OCI-LY7 (cell line): ENCODE results near the gene COL9A1. TPM values are rescaled to one million over a fixed set of nuclear protein-coding genes. Genes with fewer than 3 reads are reported as not detected.

Source experiments
- BruUV-seq: library from RNA; stranded (reverse); fragments of 400-500 nt; replicated peaks from 2 replicates; lab custom pipeline; 2021; lab: Mats Ljungman, UMichigan
- CTCF ChIA-PET: fragments of 300-600 bp; sonication (Branson Sonifier 250); formaldehyde crosslinking; loops from one replicate; lab custom pipeline; 2022; ENCODE audit warnings: antibody characterized with exemption; ENCODE audit not compliant: unreplicated experiment; lab: Charles Lee
- POLR2A ChIA-PET: fragments of 300-600 bp; sonication (Branson Sonifier 250); formaldehyde crosslinking; loops from one replicate; lab custom pipeline; 2022; ENCODE audit warnings: antibody characterized with exemption; lab: Charles Lee
- DNase-seq: peaks from one replicate; pipeline ENCODE4 v3.0.0-alpha.2; 2015; ENCODE audit warnings: low spot score
- H2AFZ ChIP-seq: fragments of 200-600 bp; sonication (generic), shearing (Covaris generic); 2 replicates; pipeline ENCODE4 v1.6.1; 2014; ENCODE audit warnings: mild to moderate bottlenecking, antibody characterized with exemption, low read length, moderate library complexity
- H3K27ac ChIP-seq: fragments of 200-600 bp; sonication (generic); 2 replicates; pipeline ENCODE4 v1.5.1; 2014; ENCODE audit warnings: mixed run types, low read depth, mild to moderate bottlenecking, moderate library complexity, low read length, inconsistent platforms; ENCODE audit not compliant: poor library complexity, severe bottlenecking
- H3K36me3 ChIP-seq: fragments of 200-600 bp; sonication (generic); 2 replicates; pipeline ENCODE4 v1.6.1; 2014; ENCODE audit warnings: mild to moderate bottlenecking, antibody characterized with exemption, low read length, moderate library complexity, mixed read lengths; ENCODE audit not compliant: insufficient read depth
- H3K4me1 ChIP-seq: fragments of 200-600 bp; sonication (generic); 2 replicates; pipeline ENCODE4 v1.5.1; 2014; ENCODE audit warnings: mild to moderate bottlenecking, low read length; ENCODE audit not compliant: insufficient read depth, poor library complexity, severe bottlenecking
- H3K4me2 ChIP-seq: fragments of 200-600 bp; sonication (generic); 2 replicates; pipeline ENCODE4 v1.6.1; 2014; ENCODE audit warnings: mild to moderate bottlenecking, low read length
- H3K4me3 ChIP-seq: fragments of 200-600 bp; sonication (generic); 2 replicates; pipeline ENCODE4 v1.5.1; 2014; ENCODE audit warnings: mild to moderate bottlenecking, low read depth, low read length; ENCODE audit not compliant: poor library complexity, severe bottlenecking
- H3K79me2 ChIP-seq: fragments of 200-600 bp; sonication (generic); 2 replicates; pipeline ENCODE4 v1.6.1; 2016; ENCODE audit warnings: low read depth, mild to moderate bottlenecking, low read length, moderate library complexity, mixed read lengths; ENCODE audit not compliant: insufficient read depth
- H3K9me2 ChIP-seq: fragments of 200-600 bp; sonication (generic); 2 replicates; pipeline ENCODE4 v1.6.1; 2016; ENCODE audit warnings: mild to moderate bottlenecking, low read length, mixed read lengths; ENCODE audit not compliant: insufficient read depth
- H3K9me3 ChIP-seq: fragments of 200-600 bp; sonication (generic); 2 replicates; pipeline ENCODE4 v1.6.1; 2014; ENCODE audit warnings: mild to moderate bottlenecking, mixed run types, low read length, mixed read lengths
- H4K20me1 ChIP-seq: fragments of 200-600 bp; sonication (generic); 2 replicates; pipeline ENCODE4 v1.6.1; 2014; ENCODE audit warnings: mild to moderate bottlenecking, antibody characterized with exemption, low read length, moderate library complexity, mixed read lengths; ENCODE audit not compliant: insufficient read depth
- CTCF ChIP-seq: fragments of 200-600 bp; sonication (generic); conservative IDR thresholded peaks from 2 replicates; pipeline ENCODE4 v1.5.1; 2014; ENCODE audit warnings: mild to moderate bottlenecking, antibody characterized with exemption, low read length, moderate library complexity, mixed read lengths
- EZH2phosphoT487 ChIP-seq: fragments of 200-600 bp; sonication (generic); IDR thresholded peaks from 2 replicates; pipeline ENCODE4 v1.6.1; 2018; ENCODE audit warnings: low read depth, borderline replicate concordance, mild to moderate bottlenecking, mixed run types, antibody characterized with exemption, low read length, moderate library complexity, mixed read lengths
- intact Hi-C: fragments of 100-400 bp; cut with micrococcal nuclease; formaldehyde crosslinking; loops from one replicate; pipeline ENCODE4 v1.10.0; 2022; ENCODE audit not compliant: unreplicated experiment
- total RNA-seq, 2 experiments: library from RNA; depleted of rRNA in 1 of 2; stranded (reverse); fragments of >200 nt in 1 of 2; shearing (Covaris generic) in 1 of 2; gene quantifications; 2 replicates each; pipeline ENCODE4 v1.2.3, GENCODE V29; 2014 to 2022

COL9A1 gene
- total RNA-seq, 2 experiments from 2014 or later, result not detected

GRCh38 chr6:70337743-70338105 is 34.8 kb upstream of the COL9A1 start:
- Histone ChIP-seq H3K27ac (no peak overlapping the region), H3K4me2 (no peak overlapping the region)
- CTCF ChIA-PET, result no interaction called here

GRCh38 chr6:70336996-70337742 is 34.3 kb upstream of the COL9A1 start:
- no peak overlapping the region for H3K27ac ChIP-seq
- BruUV-seq, result no TSS peak
- no peak overlapping the region for H3K4me2 ChIP-seq
- H3K9me3 ChIP-seq, result no peaks in the 10 kb centered on the region
- H3K79me2 ChIP-seq, result no peaks in the 10 kb centered on the region
- no peaks in the 10 kb centered on the region for H4K20me1 ChIP-seq
- no peak overlapping the region for H2AFZ ChIP-seq
- no peaks in the 10 kb centered on the region for H3K9me2 ChIP-seq
- TF ChIP-seq EZH2phosphoT487, result no peak
- TF ChIP-seq CTCF, result no peak
- intact Hi-C loops, result no loop called here
- H3K4me1 ChIP-seq, result no peaks in the 10 kb centered on the region
- ChIA-PET CTCF (no interaction called here), POLR2A (interaction anchor here (0.7 kb wide), 1 partner anchor 92 kb away, joined by 3 read pairs; no protein-coding TSS in a partner anchor)
- H3K4me3 ChIP-seq, result no peak overlapping the region
- no peak for DNase-seq
- no peaks in the 10 kb centered on the region for H3K36me3 ChIP-seq

More at GRCh38 chr6:70337743-70338105, 34.8 kb upstream of the COL9A1 start:
- no peaks in the 10 kb centered on the region for H3K4me1 ChIP-seq
- no peaks in the 10 kb centered on the region for H4K20me1 ChIP-seq
- no peaks in the 10 kb centered on the region for H3K9me2 ChIP-seq
- no peaks in the 10 kb centered on the region for H3K9me3 ChIP-seq
- H3K36me3 ChIP-seq, result no peaks in the 10 kb centered on the region
- no peak overlapping the region for H3K4me3 ChIP-seq
- no peak overlapping the region for H2AFZ ChIP-seq
- no peak for TF ChIP-seq CTCF
- no peak for TF ChIP-seq EZH2phosphoT487
- DNase-seq, result no peak
- POLR2A ChIA-PET, result interaction anchor here (0.7 kb wide), 1 partner anchor 93 kb away, joined by 3 read pairs; no protein-coding TSS in a partner anchor
- intact Hi-C loops, result no loop called here
- no TSS peak for BruUV-seq
- no peaks in the 10 kb centered on the region for H3K79me2 ChIP-seq

DNA sequence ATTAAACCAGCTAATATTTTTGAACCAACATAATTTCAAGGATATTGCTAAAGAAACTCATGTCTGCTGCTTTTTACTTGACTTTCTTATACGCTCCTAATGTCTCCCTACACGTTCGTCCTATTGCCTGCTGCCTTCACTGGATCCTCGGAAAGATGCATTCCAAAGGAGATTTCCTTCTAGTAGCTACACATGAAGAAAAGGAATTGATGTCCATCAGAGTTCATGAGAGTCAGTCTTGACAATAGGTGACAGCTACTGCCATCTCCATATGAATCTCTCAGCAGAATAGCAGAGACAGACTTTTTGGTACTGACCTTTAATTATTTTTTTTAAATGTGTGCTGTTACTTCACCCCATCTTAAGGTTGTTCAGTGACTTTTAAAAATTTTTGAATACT is 24.2 kb upstream of the COL9A1 start:
- H3K79me2 ChIP-seq, result no peaks in the 10 kb centered on the region
- BruUV-seq, result no TSS peak
- CTCF ChIA-PET, result no interaction called here
- no peak overlapping the region for H2AFZ ChIP-seq
- no peaks in the 10 kb centered on the region for H3K9me2 ChIP-seq
- H3K9me3 ChIP-seq, result no peaks in the 10 kb centered on the region
- DNase-seq, result no peak
- TF ChIP-seq CTCF, result no peak
- no peak for TF ChIP-seq EZH2phosphoT487
- H4K20me1 ChIP-seq, result no peaks in the 10 kb centered on the region
- POLR2A ChIA-PET, result interaction anchor here (1.0 kb wide), 1 partner anchor 16 kb away, joined by 3 read pairs; no protein-coding TSS in a partner anchor
- H3K36me3 ChIP-seq, result no peaks in the 10 kb centered on the region
- no peak overlapping the region for H3K27ac ChIP-seq
- no peak overlapping the region for H3K4me2 ChIP-seq
- H3K4me1 ChIP-seq, result no peaks in the 10 kb centered on the region
- intact Hi-C loops, result no loop called here
- no peak overlapping the region for H3K4me3 ChIP-seq
